GM18907 (cell line): Measurements from ENCODE around the gene USP21.

ENCODE experiments used
- ATAC-seq: cut with Tn5 transposase; IDR thresholded peaks from one replicate; pipeline ENCODE4 v1.9.1; 2021; ENCODE audit warnings: mild to moderate bottlenecking, moderate library complexity; ENCODE audit not compliant: unreplicated experiment

Gene USP21

DNA sequence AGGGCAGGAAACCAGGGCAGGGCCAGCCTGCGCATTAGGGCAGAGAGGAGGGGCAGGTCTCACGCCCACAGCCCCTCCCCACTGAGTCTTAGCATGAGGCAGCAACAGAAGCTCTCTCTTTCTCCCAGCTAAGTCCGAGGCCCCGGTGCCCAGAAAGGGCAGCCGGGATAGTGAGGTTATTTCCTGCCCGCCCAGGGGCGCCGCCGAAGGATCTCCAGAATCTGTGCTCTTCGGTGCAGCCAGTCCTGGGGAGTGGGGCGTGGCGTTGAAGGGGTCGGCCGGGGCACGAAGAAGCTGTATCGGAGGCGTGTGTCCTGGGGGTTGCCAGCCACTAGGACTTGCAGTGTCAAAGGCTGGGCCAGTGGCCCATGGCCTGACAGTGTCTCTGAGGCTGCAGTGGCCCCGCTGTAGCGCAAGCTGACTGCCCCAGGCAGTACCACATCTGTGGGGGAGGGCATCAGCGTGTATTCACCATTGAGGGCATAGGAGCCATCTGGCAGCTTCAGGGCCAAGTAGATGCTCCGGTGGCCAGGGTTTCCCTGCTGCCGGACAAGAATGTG, 31.7 kb downstream of the USP21 start:
- no peak for ATAC-seq

DNA sequence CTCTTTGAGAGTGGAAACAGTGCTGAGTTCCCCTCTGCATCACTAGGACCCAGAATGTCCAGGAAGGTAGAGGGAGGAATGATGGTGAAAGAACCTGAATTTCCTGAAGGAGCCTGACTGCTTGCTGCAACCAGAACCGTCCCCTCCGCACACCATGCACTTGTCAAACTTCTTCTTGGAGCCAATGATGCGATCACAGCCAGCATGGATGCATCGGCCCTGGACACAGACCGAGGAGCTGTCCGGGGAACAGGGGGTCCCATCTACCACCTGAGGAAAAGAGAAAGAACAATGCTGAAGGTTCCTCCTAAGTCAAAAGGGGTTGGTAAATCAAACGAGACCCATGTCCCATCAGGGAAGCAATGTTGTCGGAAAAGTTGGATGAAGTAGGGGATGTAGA, 32.7 kb downstream of the USP21 start:
- no peak for ATAC-seq

DNA sequence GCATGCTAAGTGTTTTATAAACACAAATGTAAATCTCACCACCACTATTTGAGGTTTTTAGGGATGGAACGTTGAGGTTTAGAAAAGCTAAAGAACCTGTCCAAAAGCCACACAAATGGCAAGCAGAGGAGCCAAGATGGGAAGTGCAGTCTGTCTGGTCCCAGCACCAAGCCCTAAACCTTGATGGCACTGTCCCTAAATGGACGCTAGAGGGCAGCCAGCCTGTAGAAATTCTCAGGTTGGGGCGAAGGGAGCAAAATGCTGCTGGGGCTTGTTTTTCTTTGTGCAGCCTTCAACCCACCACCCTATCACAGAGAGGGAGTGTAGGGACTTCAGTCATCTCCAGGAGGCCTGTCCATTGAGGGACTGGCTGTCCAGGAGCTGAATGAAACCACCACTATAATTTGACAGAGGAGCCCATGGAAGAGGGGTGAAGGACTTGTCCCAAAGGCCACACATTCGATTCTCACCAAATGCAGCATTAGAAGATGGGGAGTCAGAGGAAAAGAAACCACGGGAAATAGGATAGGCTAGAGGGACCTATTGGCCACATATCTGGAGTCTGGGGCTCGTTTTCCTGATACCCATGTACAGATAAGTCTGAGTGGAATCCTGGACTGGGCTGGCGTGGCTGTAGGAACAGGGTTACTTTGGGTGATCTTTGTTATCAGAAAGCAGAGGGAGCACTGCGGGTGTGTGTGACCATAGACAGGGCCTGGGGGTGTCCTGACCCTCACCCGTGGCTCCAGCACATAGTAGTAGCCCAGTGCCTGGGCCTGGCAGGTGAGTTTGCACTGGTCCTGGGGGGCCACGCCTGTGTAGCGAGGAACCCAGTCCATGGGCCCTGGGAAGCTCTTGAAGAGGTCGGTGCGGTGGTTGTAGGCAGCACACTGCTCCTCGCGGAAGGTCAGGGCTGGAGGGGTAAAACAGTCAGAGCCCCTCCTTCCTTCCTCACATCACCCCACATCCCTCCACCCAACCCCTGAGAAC, 33.5 kb downstream of the USP21 start:
- ATAC-seq = peak; percentile 75

DNA sequence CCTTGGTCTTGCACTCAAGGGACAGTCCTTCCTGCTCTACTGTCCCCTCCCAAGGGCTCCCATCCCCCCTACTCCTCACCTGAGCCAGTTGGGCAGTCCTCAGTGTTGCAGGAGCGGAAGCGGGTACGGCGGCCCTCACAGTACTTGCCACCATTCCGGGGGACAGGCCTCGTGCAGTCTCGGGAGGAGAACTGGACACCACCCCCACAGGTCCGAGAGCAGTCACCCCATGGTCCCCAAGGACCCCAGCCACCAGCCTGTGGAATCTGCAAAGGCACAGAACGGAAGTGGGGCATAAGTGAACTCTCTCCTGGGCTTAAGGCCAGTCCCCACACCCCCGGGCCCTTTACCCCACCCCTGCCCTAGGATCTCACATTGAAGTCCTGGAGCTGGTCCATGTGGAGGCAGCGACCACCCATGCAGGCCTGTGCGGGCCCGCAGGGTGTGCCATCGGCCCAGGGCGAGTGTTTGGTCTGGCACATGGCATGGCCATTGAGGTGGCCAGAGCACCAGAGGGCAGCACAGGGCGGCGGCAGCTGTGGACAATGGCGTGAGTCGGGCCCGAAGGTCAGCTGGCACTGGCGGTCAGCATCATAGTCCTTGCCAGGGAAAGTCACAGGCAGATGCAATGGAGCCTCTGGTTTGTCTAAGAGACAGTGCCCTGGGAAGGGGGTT, 34.4 kb downstream of the USP21 start:
- ATAC-seq = no peak

DNA sequence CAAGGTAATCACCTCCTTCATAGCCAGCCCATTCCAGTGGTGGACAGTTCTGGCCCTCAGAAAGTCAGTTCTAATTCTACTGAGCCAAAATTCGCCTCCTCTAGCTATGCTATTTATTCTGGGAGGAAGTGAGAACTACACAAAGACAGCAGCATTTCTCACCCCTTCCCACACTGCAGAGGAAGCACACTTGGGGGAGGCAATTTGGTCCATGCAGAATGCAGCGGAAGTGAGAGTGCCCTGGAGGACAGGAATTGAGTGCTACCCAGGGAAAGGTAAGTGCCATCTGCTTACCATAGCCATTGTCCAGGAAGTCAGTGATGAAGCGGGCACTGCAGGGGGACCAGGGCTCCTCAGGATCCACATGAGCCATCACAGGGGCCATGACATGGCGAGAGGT, 35.9 kb downstream of the USP21 start:
- no peak for ATAC-seq

DNA sequence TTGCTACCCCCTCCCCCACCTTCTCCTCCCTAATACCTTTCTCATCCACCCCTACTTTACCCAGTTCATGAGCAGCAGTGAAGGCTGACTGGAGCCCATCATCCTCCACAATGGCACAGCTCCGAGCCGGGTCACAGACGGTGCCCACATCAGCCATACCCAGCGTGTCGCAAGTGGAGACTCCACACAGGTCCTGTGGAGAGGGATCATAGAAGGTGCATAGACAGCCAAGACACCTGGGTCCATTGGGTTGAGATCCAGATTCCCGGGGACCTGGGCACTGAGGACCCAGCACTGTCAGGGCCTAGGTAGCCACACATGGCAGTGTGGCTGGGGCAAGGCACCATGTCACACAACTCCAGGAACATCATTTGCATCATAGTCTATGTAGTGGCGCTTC, 36.8 kb downstream of the USP21 start:
- ATAC-seq = no peak

DNA sequence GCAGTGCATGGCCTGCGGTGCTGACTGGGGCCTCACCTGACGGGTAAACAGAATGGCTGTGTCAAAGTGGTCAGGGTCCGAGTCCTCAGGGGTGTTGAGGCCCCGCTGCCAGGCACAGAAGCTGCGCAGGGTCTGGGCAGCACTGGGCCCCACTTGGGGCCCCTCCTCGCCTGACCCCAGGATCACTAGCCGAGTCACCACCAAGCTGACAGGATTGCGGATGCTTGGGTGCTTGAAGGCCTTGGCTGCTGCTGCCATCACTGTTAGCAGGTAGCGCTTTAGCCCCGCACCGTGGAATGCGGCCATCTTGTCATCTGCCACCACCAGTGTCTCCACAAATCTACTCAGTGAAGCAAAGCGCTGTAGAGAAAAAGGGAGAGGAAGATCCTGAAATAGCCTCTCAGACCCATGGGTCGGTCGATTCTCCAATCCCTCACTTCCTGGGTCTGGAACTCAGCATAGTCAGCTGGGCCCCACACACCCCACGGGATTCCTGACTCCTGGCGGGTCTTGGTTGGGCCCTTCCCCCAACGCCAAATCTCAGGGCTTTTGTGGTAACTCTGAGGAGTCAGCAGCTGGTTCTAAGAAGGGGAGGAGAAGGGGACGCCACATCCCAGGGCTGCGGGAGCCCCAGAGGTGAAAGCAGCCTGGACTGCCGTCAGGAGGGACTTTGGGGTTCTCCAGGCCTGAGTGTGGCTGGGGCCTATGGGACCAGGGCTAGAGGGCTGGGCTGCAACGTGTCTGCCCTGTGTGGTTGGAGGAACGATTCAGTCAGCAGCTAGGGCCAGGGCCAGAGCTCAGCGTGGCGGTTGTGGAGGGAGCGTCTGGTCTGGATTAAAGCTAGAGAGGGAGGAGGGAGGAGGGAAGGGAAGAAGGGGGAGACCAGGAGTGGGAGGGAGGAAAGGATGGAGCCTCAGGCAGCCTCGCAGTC, 37.5 kb downstream of the USP21 start:
- no peak for ATAC-seq

DNA sequence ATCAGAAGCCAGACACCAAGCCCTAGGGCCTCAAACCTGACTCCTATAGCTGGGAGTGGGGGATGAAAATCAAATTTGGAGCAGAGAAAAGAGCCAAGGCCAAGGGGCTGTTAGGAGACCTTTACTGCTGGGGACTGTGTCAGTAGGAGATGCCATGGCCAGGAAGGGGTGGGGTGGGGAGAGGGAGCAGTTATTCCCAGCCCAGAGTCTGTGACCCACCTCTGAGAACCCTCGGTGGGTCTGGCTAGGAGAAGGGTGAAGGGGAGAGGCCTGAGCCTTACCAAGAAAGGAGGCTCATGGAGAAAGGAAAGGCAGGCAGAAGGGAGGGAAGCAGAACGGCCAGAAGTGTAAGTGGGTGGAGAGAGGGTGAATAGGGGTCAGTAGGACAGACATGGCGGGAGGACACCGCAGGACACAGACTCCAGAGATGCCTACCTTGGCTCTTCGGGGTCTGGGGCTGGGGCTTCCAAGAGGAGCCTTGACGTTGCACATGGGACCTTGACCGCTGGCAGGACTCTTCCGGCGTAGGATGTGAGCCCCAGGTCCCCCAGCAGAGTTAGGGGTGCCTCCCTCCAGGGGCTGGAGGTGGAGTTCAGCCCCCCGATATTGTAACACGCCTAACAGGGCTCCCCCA, 38.4 kb downstream of the USP21 start:
- ATAC-seq = no peak

DNA sequence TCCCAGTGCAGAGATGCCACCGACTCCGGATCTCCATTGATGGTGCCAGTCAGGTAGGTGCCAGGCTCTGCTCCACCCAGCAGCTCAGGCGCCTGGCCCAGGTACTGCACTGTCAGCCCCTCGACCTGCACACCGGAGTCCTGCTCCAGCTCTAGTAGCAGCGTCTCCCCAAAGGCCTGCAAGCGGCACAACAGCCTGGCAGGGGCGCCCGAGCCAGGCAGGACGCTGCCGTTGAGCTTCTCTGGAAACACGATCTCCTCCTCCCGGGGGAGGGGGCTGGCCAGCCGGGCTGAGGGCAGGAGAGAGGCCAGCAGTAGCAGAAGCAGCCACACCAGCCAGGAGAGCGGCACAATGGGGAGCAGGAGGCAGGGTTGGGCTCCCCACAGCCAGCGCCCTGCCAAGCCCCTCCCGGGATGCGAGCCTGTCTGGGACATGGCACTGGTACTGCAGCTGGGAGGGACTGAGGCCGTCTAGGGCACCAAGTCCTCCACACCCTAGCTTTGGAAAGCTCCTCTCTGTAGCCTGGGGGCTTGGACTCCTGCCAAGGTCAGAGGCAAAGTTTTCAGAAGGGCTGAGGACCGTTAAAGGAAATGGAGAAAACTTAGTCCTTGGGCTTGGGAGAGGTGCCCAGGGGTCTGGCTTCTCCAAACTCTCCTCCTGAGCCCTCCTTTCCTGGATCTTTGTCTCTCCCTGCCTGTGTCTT, 39.0 kb downstream of the USP21 start:
- ATAC-seq = no peak

DNA sequence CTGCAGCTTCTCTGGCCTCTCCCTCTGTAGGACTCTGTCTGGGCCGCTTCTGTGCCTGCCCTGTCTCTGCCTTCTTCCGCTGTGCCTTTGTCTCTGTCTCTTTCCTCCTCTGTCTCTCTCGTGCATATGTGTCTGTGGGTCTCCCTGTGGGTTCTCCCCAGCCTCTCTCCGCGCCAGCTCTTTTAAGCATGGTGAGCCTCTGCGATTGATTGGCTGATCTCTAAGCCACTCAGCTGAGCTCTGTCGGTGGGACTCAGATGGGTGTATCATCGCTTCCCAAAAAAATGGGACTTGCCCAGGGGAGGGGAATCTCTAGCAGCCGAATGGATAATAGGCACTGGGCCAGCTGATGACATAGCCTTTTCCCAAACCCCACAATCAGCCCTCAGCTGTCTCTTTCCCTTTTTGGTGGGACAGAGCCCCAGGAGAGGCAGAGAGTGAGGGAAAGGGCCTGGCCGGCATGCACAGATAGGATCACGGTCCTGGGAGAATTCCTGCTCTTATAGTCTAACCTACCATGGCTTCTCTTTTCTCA, 39.7 kb downstream of the USP21 start, which contains the start of gene ADAMTS4:
Gene ADAMTS4, minus strand, starts transcription at position 158 of the 535 bp plus-strand sequence. CDS start 427 bp downstream, outside the sequence.
- no peak for ATAC-seq

DNA sequence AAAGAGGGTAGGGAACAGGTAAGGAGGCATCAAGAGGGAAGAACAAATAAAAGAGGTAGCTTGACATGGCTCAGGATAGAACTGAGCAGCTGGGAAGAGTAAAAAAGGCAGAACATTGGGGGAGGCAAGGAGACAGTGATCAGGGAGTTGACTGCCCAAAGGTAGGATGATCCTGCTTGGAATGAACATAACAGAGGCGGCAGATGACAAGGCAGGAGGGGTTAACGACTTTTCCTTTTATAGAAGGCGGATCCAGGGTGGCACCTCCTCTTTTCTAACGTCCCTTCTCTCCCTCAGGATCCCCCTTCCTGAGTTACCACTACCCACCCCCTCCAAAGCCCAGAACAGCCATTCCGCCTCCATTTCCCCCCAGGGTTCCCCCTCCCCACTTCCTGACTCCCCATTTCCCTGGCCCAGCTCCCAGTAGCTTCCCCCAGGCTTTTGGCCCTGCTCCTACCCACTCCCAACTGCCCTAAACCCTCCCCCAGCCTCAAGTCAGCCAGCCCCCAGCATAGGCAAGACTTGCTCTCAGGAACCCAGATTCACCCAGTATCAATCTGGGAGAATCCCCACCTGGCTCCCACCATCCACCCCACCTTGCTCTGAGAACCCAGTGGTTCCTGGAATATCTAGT, 40.3 kb downstream of the USP21 start:
- ATAC-seq = no peak

DNA sequence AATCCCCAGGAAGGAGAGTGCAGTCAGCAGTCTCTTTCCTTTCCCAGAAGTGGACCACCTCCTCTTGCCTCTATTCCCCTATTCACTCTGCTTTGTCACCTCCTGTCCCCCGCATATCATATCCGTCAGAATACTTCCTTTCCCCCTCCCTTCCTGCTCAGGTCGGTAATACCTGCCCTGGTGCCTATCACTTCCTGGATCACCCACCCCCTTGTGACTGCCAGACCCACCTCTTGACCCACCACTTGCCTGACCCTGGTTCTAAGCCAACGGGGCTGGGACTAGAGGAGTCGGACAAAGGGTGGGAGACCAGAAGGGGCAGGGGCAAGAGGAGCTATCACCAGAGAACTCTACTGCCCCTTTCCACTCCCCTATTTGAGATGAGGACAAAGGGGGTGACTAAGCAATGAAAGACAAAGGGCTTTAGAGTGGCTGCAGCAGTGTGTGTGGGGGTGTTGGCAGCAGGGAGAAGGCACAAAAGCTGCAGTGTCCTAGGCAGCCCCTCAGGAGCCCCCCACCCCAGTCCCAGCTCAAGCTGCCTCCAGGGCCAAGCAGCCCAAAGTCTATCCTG, 41.2 kb downstream of the USP21 start:
- ATAC-seq = no peak

DNA sequence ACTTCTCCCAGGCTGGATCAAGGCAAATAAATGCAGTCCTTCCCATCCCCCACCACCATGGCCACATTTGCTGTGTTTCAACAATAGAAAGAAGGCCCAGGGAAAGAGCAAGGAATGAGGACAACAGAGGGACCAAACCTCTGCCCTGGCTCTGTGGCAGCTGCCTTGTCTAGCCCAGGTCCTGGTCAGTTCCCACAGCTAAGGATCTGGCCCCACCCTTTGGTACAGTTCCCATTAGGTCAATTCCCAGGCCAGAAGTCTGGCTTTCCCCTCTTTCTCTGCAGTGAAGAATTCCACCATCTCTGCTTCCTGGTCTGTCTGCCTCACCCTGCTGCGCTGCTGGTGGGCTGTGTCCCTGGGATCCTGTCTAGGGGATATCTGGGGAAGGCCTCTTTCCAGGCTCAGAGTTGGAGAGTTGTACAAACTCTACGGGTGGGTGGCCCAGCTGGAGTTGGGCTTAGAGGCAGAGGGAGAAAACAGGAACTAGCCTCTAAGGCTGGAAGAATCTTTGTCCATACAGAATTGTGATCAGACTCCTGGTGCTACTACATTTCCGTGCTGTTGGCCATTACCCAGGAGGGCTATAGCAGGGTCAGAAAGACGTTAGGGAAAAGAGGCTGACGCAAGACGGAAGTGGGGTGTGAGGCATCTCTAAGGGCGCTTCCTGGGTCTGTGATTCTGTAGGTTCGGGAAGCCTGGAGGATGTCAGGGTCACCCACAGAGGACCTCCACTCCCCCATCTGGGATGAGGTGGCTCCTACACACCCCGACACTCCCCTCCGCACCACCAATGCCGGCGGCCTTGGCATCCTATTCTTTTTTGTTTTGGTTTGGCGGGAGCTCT, 41.9 kb downstream of the USP21 start:
- ATAC-seq = no peak

DNA sequence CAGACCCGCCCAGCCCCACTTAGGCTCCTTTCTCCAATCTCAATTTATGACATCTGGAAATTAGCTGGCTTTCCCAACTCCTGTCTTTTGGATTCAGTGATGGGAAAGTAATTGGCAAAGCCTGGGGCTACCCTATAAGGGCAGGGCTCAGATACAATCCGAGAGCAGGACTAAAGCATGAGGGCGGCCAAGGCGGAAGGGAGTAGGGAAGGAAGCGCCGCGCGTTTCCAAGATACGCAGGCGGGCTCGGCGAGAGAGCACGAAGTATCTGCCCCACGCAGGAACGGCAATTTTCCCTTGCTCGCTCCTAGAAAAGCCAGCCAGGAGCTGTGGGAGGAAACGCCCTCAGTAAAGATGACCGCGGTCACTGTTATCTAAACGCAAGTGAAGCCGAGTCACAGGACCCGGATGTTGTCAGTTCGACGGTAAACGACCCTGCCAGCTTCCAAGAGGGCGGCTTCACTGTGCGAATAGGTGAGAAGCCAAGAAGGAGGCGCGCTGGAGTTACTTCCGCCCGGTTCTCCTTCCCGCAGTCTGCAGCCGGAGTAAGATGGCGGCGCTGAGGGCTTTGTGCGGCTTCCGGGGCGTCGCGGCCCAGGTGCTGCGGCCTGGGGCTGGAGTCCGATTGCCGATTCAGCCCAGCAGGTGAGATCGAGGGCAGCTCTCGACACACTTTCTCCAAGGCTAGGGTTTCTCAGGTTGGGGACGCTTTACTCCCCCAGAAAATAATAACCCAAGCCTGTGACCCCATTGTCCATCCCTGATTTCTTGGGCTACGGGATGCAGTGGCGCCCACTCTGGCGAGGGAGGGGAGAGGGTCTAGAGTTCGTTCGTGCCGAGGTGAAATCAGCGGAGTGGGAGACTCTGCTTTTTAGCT, 42.8 kb downstream of the USP21 start, which contains the start of gene NDUFS2:
Gene NDUFS2, plus strand, starts transcription at position 532 of the 877 bp plus-strand sequence. Its CDS starts 19 bp downstream, at position 551.
- ATAC-seq = peak; percentile 96

DNA sequence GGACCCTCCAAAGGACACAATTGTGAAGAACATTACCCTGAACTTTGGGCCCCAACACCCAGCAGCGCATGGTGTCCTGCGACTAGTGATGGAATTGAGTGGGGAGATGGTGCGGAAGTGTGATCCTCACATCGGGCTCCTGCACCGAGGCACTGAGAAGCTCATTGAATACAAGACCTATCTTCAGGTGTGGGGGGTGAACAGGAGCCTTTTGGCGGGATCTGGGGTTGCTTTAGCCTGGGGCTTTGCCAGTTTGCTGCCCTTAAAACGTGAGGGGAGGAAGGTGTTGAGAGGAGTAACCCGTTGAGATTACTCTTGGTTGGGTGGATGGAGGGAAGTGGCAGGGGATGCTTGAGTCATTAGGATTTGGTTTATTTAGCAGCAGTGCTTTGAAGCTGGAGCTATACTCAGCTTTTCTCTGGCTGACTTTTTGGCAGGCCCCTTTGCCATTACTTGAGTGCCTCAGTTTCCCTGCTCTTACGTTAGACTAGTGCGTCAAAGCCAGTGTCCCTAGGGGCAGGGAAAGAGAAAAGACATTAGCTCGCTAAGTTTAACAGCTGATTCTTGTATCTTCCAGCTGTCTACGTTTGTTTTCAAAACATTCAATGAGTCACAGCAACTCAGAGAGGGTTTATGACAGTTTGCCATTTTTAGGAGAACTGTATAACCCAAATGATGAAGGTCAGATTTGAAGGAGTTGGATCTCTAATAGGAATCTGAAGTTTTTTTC, 47.3 kb downstream of the USP21 start:
- no peak for ATAC-seq

DNA sequence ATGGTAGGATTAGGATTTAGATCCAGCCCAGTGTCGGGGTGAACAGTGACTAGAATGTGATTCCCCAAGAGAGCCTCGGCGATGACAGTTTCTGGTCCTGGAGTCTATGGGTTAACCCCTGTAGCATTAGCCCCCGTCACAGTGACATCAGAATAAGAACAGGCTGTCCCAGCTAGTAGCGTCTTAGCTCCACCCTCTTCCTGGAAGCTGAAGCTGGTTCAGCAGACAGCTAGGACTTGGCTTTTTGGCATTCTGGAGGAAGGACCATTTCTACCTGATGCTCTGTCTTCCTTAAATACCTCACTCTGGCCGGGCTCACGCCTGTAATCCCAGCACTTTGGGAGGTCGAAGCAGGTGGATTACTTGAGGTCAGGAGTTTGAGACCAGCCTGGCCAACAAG, 47.9 kb downstream of the USP21 start:
- ATAC-seq = no peak
